Measurements from ENCODE around the gene KCNH3. TPM values are rescaled to one million over a fixed set of nuclear protein-coding genes. Genes with fewer than 3 reads are reported as not detected.
"Not testable (repeated sequence)": the region's sequence is repeated elsewhere in the genome, so short reads cannot be mapped to it uniquely, and the experiment has no call there.

The KCNH3 gene
- total and polyA plus RNA-seq, 2 donors (not counting 3 experiments of a cell fraction or from before 2014, with no cell fraction given) = 0.13 to 0.14 TPM

DNA sequence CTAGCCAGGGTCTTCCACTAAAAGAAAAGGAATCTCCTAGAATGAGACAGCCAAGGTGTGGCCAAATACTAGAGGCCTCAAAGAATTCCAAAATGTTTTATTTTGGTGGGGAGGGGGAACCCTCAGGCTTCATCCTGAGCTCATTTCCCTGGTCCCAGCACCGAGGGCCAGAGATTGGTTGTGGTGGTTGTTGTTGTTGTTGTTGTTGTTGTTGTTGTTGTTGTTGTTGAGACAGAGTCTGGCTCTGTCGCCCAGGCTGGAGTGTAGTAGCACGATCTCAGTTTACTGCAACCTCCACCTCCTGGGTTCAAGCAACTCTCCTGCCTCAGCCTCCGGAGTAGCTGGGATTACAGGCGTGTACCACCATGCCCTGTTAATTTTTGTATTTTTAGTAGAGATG is 4.7 kb upstream of the KCNH3 start:
- H3K27me3 ChIP-seq (ENCODE audit: control insufficient read depth in 2 of 2, insufficient read depth in 2 of 2, low read length in 2 of 2) = peaks cover 8 to 20% of the 10 kb centered on the region in 2 experiments
- ChIA-PET CTCF (interaction anchor here (4.0 to 7.0 kb wide), 2 partner anchors 176 to 186 kb away, joined by 18 to 43 read pairs; no protein-coding TSS in a partner anchor), POLR2A (interaction anchor here (0.7 kb wide), 1 partner anchor 29 kb away, joined by 8 read pairs; no protein-coding TSS in a partner anchor)
- H3K79me2 ChIP-seq (ENCODE audit: control insufficient read depth, insufficient read depth, low read length); H3K4me2 ChIP-seq (ENCODE audit: insufficient read depth, low read length); DNase-seq (ENCODE audit: low read depth, low spot score); dilution Hi-C loops (cut with MboI; ENCODE audit: extremely low pct_ligation_motif_present, low sequenced_read_pairs); FAIRE-seq; intact Hi-C loops (cut with micrococcal nuclease); H3K36me3 ChIP-seq (ENCODE audit: control insufficient read depth in 2 of 2, extremely low read depth in 1 of 2, insufficient read depth in 2 of 2, low read length in 2 of 2); H3K9me3 ChIP-seq (replicated peaks; ENCODE audit: control insufficient read depth, insufficient read depth, low read length); H3K4me1 ChIP-seq (ENCODE audit: control insufficient read depth, extremely low read depth, insufficient read depth, low read length); H3K9me1 ChIP-seq (replicated peaks; ENCODE audit: control insufficient read depth, extremely low read depth, insufficient read depth, low read length); H3K9ac ChIP-seq (replicated peaks; ENCODE audit: extremely low read depth, insufficient read depth, low read length); H4K20me1 ChIP-seq (replicated peaks; ENCODE audit: control insufficient read depth, extremely low read depth, insufficient read depth, low read length); BruUV-seq (replicated peaks); H2AFZ ChIP-seq (ENCODE audit: low read depth, low read length); H3K4me3 ChIP-seq (replicated peaks in 1 of 3; ENCODE audit: insufficient read depth in 1 of 3, low read depth in 1 of 3, low read length in 3 of 3); H3K27ac ChIP-seq (ENCODE audit: insufficient read depth, low read depth, low read length): not testable (repeated sequence)

DNA sequence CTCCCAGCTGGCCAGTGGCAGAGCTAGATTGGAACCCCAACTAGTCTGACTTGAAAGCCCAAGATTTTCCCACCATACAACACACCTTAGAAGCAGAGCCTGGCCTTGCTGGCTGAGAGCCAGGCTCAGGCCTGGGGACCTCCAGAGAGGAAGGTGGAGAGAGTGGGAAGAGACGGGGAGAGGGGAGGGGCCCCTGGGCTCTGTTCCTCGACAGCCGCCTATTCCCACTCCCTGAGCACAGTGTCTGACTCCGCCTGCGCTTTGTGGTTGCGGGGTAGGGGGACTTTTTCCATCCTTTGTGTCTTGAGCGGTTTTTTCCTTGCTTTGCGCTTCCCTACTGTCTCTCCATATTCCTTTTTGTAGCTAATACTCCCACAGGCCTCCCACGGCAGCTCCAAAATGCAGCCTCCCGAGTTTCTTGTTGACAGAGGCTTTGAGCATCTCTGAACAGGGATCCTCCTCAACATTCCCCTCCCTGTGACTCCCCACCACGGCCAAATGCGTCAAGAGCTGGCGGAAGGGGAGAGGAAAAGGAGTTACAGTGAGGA is 4.0 kb upstream of the KCNH3 start:
- FAIRE-seq = no peak
- Histone ChIP-seq H3K36me3 (ENCODE audit: control insufficient read depth in 2 of 2, extremely low read depth in 1 of 2, insufficient read depth in 2 of 2, low read length in 2 of 2) (no peaks in the 10 kb centered on the region), H3K79me2 (ENCODE audit: control insufficient read depth, insufficient read depth, low read length) (no peaks in the 10 kb centered on the region), H3K4me2 (ENCODE audit: insufficient read depth, low read length) (no peak overlapping the region), H3K4me3 (replicated peaks in 1 of 3; ENCODE audit: insufficient read depth in 1 of 3, low read depth in 1 of 3, low read length in 3 of 3) (no peak overlapping the region), H3K9ac (replicated peaks; ENCODE audit: extremely low read depth, insufficient read depth, low read length) (no peak overlapping the region), H2AFZ (ENCODE audit: low read depth, low read length) (no peak overlapping the region), H3K4me1 (ENCODE audit: control insufficient read depth, extremely low read depth, insufficient read depth, low read length) (peaks cover 8% of the 10 kb centered on the region), H3K27ac (ENCODE audit: insufficient read depth, low read depth, low read length) (no peak overlapping the region), H3K9me3 (replicated peaks; ENCODE audit: control insufficient read depth, insufficient read depth, low read length) (no peaks in the 10 kb centered on the region), H4K20me1 (replicated peaks; ENCODE audit: control insufficient read depth, extremely low read depth, insufficient read depth, low read length) (no peaks in the 10 kb centered on the region), H3K27me3 (ENCODE audit: control insufficient read depth in 2 of 2, insufficient read depth in 2 of 2, low read length in 2 of 2) (peaks cover 14 to 27% of the 10 kb centered on the region in 2 experiments), H3K9me1 (replicated peaks; ENCODE audit: control insufficient read depth, extremely low read depth, insufficient read depth, low read length) (no peaks in the 10 kb centered on the region)
- dilution Hi-C loops (cut with MboI; ENCODE audit: extremely low pct_ligation_motif_present, low sequenced_read_pairs) = no loop called here
- ChIA-PET POLR2A (no interaction called here), CTCF (interaction anchor here (0.5 to 7.0 kb wide), 8 partner anchors 10 to 246 kb away, joined by 3 to 43 read pairs (median 4); no protein-coding TSS in a partner anchor)
- no peak for DNase-seq (ENCODE audit: low read depth, low spot score)
- TF ChIP-seq POLR2AphosphoS5 (IDR thresholded peaks at IDR 0.05; ENCODE audit: insufficient read depth, low read depth, low read length) (no peak), JUN (IDR thresholded peaks at IDR 0.05; ENCODE audit: borderline replicate concordance, insufficient read depth, insufficient read length, low read depth) (no peak), MAX (IDR thresholded peaks at IDR 0.05; ENCODE audit: insufficient read depth, insufficient read length) (no peak), EZH2 (IDR thresholded peaks at IDR 0.05; ENCODE audit: borderline replicate concordance, low read depth, low read length, severe bottlenecking) (no peak), FOS (IDR thresholded peaks at IDR 0.05; ENCODE audit: borderline replicate concordance, insufficient read depth, low read length) (no peak), POLR2A (IDR thresholded peaks at IDR 0.05; ENCODE audit: low read depth, low read length) (no peak), MYC (IDR thresholded peaks at IDR 0.05; ENCODE audit: low read depth, low read length) (no peak), GATA2 (IDR thresholded peaks at IDR 0.05; ENCODE audit: insufficient read depth, insufficient read length, low read depth, low read length) (no peak)
- TF ChIP-seq, protein P1, sequence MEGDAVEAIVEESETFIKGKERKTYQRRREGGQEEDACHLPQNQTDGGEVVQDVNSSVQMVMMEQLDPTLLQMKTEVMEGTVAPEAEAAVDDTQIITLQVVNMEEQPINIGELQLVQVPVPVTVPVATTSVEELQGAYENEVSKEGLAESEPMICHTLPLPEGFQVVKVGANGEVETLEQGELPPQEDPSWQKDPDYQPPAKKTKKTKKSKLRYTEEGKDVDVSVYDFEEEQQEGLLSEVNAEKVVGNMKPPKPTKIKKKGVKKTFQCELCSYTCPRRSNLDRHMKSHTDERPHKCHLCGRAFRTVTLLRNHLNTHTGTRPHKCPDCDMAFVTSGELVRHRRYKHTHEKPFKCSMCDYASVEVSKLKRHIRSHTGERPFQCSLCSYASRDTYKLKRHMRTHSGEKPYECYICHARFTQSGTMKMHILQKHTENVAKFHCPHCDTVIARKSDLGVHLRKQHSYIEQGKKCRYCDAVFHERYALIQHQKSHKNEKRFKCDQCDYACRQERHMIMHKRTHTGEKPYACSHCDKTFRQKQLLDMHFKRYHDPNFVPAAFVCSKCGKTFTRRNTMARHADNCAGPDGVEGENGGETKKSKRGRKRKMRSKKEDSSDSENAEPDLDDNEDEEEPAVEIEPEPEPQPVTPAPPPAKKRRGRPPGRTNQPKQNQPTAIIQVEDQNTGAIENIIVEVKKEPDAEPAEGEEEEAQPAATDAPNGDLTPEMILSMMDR (IDR thresholded peaks at IDR 0.05; ENCODE audit: extremely low read depth in 1 of 2, insufficient read depth in 1 of 2, low read depth in 1 of 2, low read length in 2 of 2) = no peak
- intact Hi-C loops (cut with micrococcal nuclease) = no loop called here
- BruUV-seq (replicated peaks) = no TSS peak

All from endothelial cell of umbilical vein (primary cell).